Activated CD4-positive, CD25-positive, alpha-beta regulatory T cell treated with anti-CD3 and anti-CD28 coated beads, Interleukin-2, amount 50 U/mL, for 24 hours (primary cell): ENCODE data around the gene KDM4C.
A peak's percentile ranks its signal among the peaks of the same experiment; 100 is the strongest.
"Not testable (repeated sequence)": the region's sequence is repeated elsewhere in the genome, so short reads cannot be mapped to it uniquely, and the experiment has no call there.

Source experiments
- ATAC-seq, 2 donors: fragments of 150-1000 bp; cut with Tn5 transposase; one replicate each; pipeline ENCODE4 v1.10.0; 2021; ENCODE audit warnings: mild to moderate bottlenecking in 1 of 2, moderate library complexity in 1 of 2

Gene KDM4C

GRCh38 chr9:6941501-6941900 lies 183.7 kb downstream of the KDM4C start:
- ATAC-seq, result no peak

GRCh38 chr9:6942406-6942805 lies 184.6 kb downstream of the KDM4C start:
- no peak for ATAC-seq

- ATAC-seq, result no peak
Observed at GRCh38 chr9:6943293-6943692, 185.5 kb downstream of the KDM4C start.

- no peak for ATAC-seq
Observed at GRCh38 chr9:6944093-6944551, 186.3 kb downstream of the KDM4C start.

- no peak for ATAC-seq
Observed at GRCh38 chr9:6944896-6945295, 187.1 kb downstream of the KDM4C start.

GRCh38 chr9:6945816-6946215 lies 188.0 kb downstream of the KDM4C start:
- ATAC-seq, result no peak

GRCh38 chr9:6946583-6947166 lies 188.9 kb downstream of the KDM4C start:
- no peak for ATAC-seq

GRCh38 chr9:6948921-6949320 lies 191.1 kb downstream of the KDM4C start:
- ATAC-seq, result not testable (repeated sequence)

GRCh38 chr9:6955251-6955921 lies 197.6 kb downstream of the KDM4C start:
- peak; percentile 63 to 79 for ATAC-seq

GRCh38 chr9:6956879-6957278 lies 199.1 kb downstream of the KDM4C start:
- no peak for ATAC-seq

GRCh38 chr9:6959270-6960000 lies 201.7 kb downstream of the KDM4C start:
- no peak for ATAC-seq

- ATAC-seq, result no peak
Observed at GRCh38 chr9:6960777-6961176, 203.0 kb downstream of the KDM4C start.

- ATAC-seq, result no peak
Observed at GRCh38 chr9:6961845-6962522, 204.2 kb downstream of the KDM4C start.

GRCh38 chr9:6965566-6965965 lies 207.8 kb downstream of the KDM4C start:
- ATAC-seq, result no peak

- no peak for ATAC-seq
Observed at GRCh38 chr9:6968271-6968670, 210.5 kb downstream of the KDM4C start.

- no peak for ATAC-seq
Observed at GRCh38 chr9:6969805-6970204, 212.0 kb downstream of the KDM4C start.

- ATAC-seq, result no peak
Observed at GRCh38 chr9:6973089-6973488, 215.3 kb downstream of the KDM4C start.

- ATAC-seq, result peak in 1 of 2 donors; percentile 41
Observed at GRCh38 chr9:6973762-6974161, 216.0 kb downstream of the KDM4C start.

GRCh38 chr9:6975198-6975597 lies 217.4 kb downstream of the KDM4C start:
- ATAC-seq, result no peak

- ATAC-seq, result no peak
Observed at GRCh38 chr9:6977761-6978160, 220.0 kb downstream of the KDM4C start.

- ATAC-seq, result no peak
Observed at GRCh38 chr9:6978591-6978990, 220.8 kb downstream of the KDM4C start.

- no peak for ATAC-seq
Observed at GRCh38 chr9:6984941-6985578, 227.3 kb downstream of the KDM4C start.
